Fibroblast of lung (primary cell): Measurements from ENCODE around the gene SLC37A1.

Experiments used
- CTCF ChIP-seq, 2 donors: IDR thresholded peaks in 1 of 2; conservative IDR thresholded peaks in 1 of 2; 1 replicate in 1 of 2; 2 replicates in 1 of 2; pipeline ENCODE4 v1.5.1; 2011 to 2012; ENCODE audit warnings: low read length in 2 of 2, control low read depth in 1 of 2, inconsistent platforms in 1 of 2, low read depth in 1 of 2, mild to moderate bottlenecking in 1 of 2
- EZH2 ChIP-seq: IDR thresholded peaks from 2 replicates; pipeline ENCODE4 v1.5.1; 2012; ENCODE audit warnings: low read length, control low read depth, mild to moderate bottlenecking; ENCODE audit errors: missing control alignments

DNA sequence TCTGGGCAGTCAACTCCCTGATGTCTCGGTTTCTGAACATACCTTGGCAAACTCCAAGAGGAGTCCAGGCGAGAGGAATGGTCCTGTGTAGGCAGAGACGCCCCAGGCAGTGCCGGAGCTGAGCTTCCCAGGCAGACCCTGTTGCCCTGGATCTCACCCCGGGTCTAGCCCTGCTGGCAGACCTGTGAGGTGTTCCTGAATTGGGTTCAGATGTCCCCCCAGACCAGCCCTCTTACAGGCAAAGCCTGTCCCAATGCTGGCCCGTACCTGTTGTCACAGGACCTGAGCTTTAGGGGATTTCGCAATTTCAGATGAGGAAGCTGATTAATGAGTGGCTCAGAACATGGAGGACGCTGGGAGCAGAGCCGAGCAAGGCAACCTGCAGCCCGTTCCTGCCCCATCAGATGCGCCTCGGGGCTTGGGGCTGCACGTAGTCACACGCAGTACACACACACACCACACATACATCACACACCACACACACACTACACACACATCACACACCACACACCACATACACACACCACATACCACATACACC lies 101.2 kb downstream of the SLC37A1 start:
- TF ChIP-seq CTCF (conservative IDR thresholded peaks at IDR 0.05 in 1 of 2, IDR thresholded peaks at IDR 0.05 in 1 of 2; ENCODE audit: low read depth in 1 of 2, low read length in 2 of 2) (no peak), EZH2 (no peak)
